GM21529 (cell line): ENCODE data around the gene RNF149.
"Not testable (repeated sequence)": the region's sequence is repeated elsewhere in the genome, so short reads cannot be mapped to it uniquely, and the experiment has no call there.

ENCODE experiments used
- ATAC-seq: cut with Tn5 transposase; IDR thresholded peaks from one replicate; pipeline ENCODE4 v1.9.1; 2021; ENCODE audit not compliant: unreplicated experiment

The RNF149 gene

DNA sequence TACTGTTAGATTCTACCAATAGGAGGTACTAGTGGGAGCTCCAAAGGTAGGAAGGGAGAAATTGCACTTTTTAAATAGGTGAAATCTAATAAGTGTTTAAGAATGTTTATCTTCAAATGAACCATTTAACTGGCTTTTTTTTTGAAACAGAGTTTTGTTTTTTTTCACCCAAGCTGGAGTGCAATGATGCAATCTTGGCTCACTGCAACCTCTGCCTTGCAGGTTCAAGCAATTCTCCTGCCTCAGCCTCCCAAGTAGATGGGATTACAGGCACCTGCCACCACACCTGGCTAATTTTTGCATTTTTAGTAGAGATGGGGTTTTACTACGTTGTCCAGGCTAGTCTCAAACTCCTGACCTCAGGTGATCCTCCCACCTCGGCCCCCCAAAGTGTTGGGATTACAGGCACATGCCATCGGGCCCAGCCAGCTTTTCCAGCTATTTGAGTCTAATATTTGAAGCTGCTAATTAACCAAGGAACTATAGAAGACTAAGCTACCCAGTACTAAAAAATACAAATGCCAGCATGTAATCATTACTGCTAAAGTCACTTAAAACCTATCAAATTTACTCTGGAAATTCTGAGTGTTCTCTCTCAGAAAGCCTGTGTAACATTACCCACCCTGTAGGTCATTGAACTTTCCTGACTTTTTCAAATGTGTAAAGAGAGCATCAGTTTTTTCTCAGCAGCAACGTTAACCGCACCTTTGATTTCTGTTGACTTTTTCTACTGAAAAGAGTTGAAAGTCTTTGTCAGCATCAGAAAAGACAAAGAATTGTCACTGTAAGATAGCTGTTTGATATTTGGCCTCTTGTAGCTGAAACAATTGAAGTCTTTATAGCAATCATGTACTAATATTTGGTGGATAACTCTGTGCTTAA lies 24.6 kb upstream of the RNF149 start:
- ATAC-seq, result no peak

- no peak for ATAC-seq
Observed at GRCh38 chr2:101331202-101331601, 22.7 kb upstream of the RNF149 start.

DNA sequence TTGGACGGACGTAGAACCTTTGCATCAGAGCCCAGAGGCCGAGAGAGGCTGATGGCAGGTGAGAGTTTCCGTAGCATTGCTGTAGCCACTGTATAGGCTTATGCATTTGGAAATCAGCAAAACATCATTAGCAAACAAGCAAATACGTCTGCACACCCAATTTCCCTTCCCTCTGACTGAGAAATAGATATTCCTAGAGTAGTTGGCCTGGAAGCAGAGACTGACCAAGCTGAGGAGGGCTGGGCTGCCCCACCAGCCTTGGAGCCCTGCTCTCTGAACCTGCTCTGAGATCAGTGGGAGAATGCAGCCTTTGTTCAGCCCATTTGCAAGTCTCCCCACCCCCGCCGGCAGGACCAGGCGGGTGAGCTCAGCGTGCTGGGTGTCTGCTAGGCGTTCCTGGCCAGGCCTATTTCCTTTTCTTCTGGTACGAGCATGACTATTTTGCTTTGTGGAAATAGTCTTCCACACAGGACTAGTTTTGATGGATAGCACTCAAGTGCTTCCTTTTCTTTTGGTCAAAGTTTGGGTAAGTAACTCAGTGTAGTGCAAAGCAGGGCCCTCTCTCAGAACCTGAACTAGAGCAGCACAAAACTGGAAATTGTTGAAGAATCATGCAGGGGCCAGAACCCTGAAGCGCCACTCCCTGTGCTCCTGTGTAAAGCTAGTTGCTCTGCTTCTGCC lies 21.9 kb upstream of the RNF149 start:
- ATAC-seq, result no peak

- no peak for ATAC-seq
Observed at GRCh38 chr2:101329026-101329425, 20.5 kb upstream of the RNF149 start.

GRCh38 chr2:101328474-101329007 lies 20.0 kb upstream of the RNF149 start:
- ATAC-seq, result peak; percentile 42

- ATAC-seq, result peak; percentile 10
Observed at GRCh38 chr2:101327863-101328394, 19.4 kb upstream of the RNF149 start.

DNA sequence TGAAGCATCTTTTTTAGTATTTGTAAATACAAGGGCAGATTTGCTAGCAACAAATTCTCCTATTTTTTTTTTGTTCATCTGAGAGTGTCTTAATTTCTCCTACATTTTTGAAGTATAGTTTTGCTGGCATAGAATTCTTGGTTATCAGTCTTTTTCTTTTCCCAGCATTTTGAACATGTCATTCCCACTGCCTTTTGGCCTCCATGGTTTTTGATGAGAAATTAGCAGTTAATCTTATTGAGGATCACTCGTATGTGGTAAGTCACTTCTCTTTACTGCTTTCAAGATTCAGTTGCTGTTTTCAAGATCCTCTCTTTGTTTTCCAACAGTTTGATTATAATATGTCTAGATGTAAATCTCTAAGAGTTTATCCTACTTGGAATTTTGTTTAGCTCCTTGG lies 16.9 kb upstream of the RNF149 start:
- no peak for ATAC-seq

DNA sequence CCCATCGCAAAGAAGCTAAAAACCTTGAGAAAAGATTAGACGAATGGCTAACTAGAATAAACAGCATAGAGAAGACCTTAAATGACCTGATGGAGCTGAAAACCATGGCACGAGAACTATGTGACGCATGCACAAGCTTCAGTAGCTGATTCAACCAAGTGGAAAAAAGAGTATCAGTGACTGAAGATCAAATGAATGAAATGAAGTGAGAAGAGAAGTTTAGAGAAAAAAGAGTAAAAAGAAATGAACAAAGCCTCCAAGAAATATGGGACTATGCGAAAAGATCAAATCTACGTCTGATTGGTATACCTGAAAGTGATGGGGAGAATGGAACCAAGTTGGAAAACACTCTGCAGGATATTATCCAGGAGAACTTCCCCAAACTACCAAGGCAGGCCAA lies 8.1 kb upstream of the RNF149 start:
- not testable (repeated sequence) for ATAC-seq

DNA sequence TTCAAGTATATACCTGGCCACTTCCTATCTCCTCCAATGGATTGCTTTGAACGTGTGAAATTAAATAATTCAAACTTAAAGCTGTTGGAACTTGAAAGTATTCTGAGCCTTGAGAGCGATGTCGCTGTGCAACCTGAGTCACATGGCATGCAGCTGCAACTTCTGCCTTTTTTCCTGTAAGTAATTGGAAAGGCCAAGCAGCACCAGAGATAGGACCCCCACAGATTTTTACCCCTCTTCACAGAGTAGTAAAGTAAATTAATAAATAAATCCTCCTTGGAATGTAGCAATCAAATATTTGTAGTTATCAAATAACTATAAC lies 3.2 kb upstream of the RNF149 start:
- no peak for ATAC-seq

DNA sequence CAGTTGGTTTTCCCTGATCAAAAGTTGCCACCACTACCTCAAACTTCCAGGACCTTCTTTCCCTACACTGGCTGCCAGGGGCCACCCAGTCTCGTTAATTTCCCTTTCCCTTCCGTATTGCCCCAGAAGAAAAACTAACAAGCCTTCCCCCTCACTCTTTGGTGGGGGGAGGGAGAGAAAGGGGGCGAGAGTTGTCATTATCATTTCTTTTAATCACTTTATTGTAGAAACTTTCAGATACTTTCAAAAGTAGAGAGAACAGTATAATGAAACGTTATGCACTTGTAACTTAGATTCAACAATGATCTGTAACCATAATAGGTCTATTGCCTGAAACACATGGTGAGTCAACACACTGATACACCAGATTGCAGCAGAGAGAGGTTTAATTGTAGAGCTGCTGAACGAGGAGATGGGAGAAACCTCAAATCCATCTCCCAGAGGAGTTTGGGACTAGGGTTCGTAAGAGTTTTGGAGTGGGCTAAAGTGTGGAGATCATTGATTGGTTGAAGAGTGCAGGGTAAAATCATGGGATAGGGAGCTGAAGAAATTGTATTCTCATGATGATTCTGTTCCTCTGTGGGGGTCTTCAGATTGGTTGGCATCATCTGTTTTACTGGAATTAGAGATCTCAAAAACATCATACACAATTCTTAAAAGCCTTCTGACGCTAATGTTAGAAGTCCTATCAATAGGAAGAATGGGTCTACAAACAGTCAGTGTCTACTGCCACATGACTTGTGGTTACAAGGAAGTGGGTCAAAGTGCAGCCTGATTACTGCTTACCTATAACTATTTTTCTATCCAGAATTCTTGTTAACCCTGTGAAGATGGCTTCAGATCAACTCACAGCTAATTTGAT lies 2.6 kb upstream of the RNF149 start:
- no peak for ATAC-seq

GRCh38 chr2:101310090-101310833 lies 1.8 kb upstream of the RNF149 start:
- no peak for ATAC-seq

GRCh38 chr2:101307950-101308431 lies 510 bp downstream of the RNF149 start:
- peak; percentile 15 for ATAC-seq

- ATAC-seq, result no peak
Observed at GRCh38 chr2:101307503-101307902, 998 bp downstream of the RNF149 start.

DNA sequence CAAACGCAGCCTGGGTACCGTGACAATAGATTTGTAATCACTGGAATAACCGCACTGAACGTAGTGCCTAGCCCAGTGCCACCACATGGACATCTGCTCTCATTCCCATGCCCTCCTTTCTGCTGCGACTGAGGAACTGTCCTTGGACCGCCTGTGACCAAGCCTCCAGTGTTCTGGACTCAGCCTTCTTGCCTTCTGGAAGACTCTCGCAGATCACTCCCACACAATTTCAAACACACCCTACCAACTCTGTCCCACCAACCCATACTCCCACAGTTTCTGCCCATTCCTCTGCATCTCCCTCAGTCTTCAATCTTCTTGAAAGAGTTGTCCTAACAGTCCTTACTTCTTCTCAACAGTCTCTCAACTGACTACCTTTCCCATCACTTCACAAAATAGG lies 2.1 kb downstream of the RNF149 start:
- peak; percentile 2 for ATAC-seq

- ATAC-seq, result no peak
Observed at GRCh38 chr2:101305492-101306078, 2.9 kb downstream of the RNF149 start.

DNA sequence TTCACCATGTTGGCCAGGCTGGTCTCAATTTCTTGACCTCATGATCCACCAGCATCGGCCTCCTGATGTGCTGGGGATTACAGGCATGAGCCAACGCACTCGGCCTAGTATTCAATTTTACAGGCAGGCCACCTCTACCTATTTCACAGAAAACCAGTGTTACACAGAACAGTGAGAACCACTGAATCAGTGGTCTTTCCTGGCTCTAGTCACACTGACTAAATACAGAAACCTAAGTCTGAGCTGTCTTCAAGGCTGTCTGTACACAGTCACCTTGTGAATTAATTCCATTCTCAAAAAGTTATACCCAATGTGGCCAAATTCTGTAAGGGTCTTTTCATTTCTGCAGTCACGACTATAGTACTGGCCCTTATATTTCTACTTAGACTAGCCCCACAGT lies 3.5 kb downstream of the RNF149 start:
- no peak for ATAC-seq

DNA sequence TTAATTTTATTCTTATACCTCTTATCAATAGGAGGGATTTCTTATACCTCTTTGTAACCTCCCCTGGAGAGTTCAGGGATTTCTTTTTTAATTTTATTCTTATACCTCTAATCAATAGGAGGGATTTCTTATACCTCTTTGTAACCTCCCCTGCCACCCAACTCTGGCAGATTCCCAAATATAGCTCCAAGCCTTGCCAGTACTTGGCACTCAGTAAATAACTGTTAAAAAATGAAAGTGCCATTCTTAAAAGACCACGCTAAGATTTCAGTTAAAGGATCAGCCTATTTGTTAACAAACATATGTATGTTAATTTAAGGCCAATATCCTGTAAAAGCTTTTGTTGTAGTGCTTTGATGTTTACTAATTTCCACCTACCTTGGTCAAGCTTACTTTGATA lies 4.8 kb downstream of the RNF149 start:
- ATAC-seq, result no peak

GRCh38 chr2:101302016-101302415 lies 6.5 kb downstream of the RNF149 start:
- ATAC-seq, result no peak

- ATAC-seq, result no peak
Observed at GRCh38 chr2:101300836-101301235, 7.7 kb downstream of the RNF149 start.

GRCh38 chr2:101300164-101300563 lies 8.3 kb downstream of the RNF149 start:
- ATAC-seq, result no peak
